GM15510 (cell line): Measurements from ENCODE around the gene ADCY9.

Source experiments
- POLR2A ChIP-seq: IDR thresholded peaks from 3 replicates; pipeline ENCODE4 v1.6.1; 2011; ENCODE audit warnings: borderline replicate concordance; ENCODE audit not compliant: insufficient read length; ENCODE audit errors: extremely low read depth

ADCY9 gene

GRCh38 chr16:4090351-4090851 is 25.8 kb downstream of the ADCY9 start:
- no peak for TF ChIP-seq POLR2A

- TF ChIP-seq POLR2A = no peak
Measured at GRCh38 chr16:4089811-4090301, 26.4 kb downstream of the ADCY9 start.

- no peak for TF ChIP-seq POLR2A
Measured at GRCh38 chr16:4089251-4089810, 26.9 kb downstream of the ADCY9 start.

- no peak for TF ChIP-seq POLR2A
Measured at GRCh38 chr16:4087990-4088577, 28.2 kb downstream of the ADCY9 start.

- TF ChIP-seq POLR2A = no peak
Measured at GRCh38 chr16:4087099-4087885, 28.9 kb downstream of the ADCY9 start.

GRCh38 chr16:4086153-4086552 is 30.1 kb downstream of the ADCY9 start:
- TF ChIP-seq POLR2A = no peak

- no peak for TF ChIP-seq POLR2A
Measured at GRCh38 chr16:4085405-4085970, 30.8 kb downstream of the ADCY9 start.

- no peak for TF ChIP-seq POLR2A
Measured at GRCh38 chr16:4083347-4083870, 32.8 kb downstream of the ADCY9 start.

GRCh38 chr16:4082474-4083044 is 33.7 kb downstream of the ADCY9 start:
- TF ChIP-seq POLR2A = no peak

GRCh38 chr16:4081521-4082021 is 34.7 kb downstream of the ADCY9 start:
- no peak for TF ChIP-seq POLR2A

- no peak for TF ChIP-seq POLR2A
Measured at GRCh38 chr16:4081047-4081446, 35.2 kb downstream of the ADCY9 start.

- no peak for TF ChIP-seq POLR2A
Measured at GRCh38 chr16:4077174-4077649, 39.0 kb downstream of the ADCY9 start.

GRCh38 chr16:4075534-4075933 is 40.7 kb downstream of the ADCY9 start:
- no peak for TF ChIP-seq POLR2A
